Non-pigmented ciliary epithelial cell (primary cell): ENCODE results near the gene XAB2.
"Not testable (repeated sequence)": the region's sequence is repeated elsewhere in the genome, so short reads cannot be mapped to it uniquely, and the experiment has no call there.

Experiments used
- DNase-seq: peaks from one replicate; pipeline ENCODE4 v3.0.0-alpha.2; 2010; ENCODE audit warnings: low read depth

The XAB2 gene

DNA sequence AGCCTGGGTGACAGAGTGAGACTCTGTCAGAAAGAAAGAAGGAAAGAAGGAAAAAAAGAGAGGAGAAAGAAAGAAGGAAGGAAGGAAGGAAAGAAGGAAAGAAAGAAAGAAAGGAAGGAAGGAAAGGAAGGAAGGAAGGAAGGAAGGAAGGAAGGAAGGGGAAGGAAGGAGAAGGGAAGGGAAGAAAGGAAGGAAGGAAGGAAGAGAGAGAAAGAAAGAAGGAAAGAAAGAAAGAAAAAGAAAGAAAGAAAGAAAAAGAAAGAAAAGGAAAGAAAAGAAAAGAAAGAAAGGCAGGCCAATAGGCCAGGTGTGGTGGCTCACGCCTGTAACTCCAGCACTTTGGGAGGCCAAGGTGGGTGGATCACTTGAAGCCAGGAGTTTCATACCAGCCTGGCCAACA lies 51.9 kb downstream of the XAB2 start:
- not testable (repeated sequence) for DNase-seq

GRCh38 chr19:7575434-7576040 lies 53.8 kb downstream of the XAB2 start:
- no peak for DNase-seq

- no peak for DNase-seq
Measured at GRCh38 chr19:7570761-7571160, 58.6 kb downstream of the XAB2 start.
